Epithelial cell of esophagus (primary cell): ENCODE measurements around the gene BSPRY.
"Not testable (repeated sequence)": the region's sequence is repeated elsewhere in the genome, so short reads cannot be mapped to it uniquely, and the experiment has no call there.

ENCODE experiments used
- DNase-seq: peaks from one replicate; pipeline ENCODE4 v3.0.0; 2010; ENCODE audit warnings: low read depth
- H3K4me3 ChIP-seq: 2 replicates; pipeline ENCODE4 v1.5.1; 2011; ENCODE audit warnings: mild to moderate bottlenecking, low read length, control low read depth
- CTCF ChIP-seq: IDR thresholded peaks from 2 replicates; pipeline ENCODE4 v1.5.1; 2011; ENCODE audit warnings: low read depth, mild to moderate bottlenecking, low read length, control low read depth, inconsistent platforms; ENCODE audit not compliant: insufficient read depth; ENCODE audit errors: missing control alignments

Gene BSPRY

DNA sequence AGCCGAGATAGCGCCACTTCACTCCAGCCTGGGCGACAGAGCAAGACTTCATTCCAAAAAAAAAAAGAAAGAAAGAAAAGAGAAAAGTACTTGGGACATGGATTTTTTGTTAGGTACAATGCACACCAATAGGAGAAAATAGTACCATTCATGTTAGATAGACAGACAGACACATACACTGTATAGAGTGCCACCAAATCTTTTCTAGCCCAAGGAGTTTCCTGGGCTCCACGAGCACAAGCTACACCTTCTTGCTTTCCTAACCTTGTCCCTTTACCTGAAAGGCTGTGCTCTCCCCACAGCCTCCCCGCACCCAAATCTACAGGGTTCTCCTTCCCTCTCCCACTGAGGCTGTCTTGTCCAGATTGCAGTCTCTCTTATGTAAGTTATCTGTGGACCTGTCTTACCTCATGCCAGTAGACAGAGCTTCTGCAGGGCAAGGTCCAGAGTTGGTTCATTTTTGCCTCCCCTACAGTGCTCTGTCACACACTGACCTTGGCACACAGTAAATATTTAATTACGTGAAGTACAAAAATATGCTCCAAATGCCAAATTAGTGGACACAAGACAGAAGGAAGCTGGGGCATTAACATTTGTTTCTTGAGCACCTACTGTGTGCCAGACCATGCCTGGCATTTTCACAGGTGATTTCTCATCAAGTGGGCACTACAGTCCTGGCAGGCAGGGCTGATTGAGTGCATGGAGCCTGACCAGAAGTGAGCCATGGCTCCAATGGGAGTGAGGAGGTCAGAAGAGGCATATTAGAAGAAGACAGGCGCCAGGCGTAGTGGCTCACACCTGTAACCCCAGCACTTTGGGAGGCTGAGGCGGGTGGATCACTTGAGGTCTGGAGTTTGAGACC lies 45.9 kb downstream of the BSPRY start:
- H3K4me3 ChIP-seq, result no peak overlapping the region
- no peak for TF ChIP-seq CTCF
- no peak for DNase-seq

- no peak for TF ChIP-seq CTCF
- no peak overlapping the region for H3K4me3 ChIP-seq
- no peak for DNase-seq
Measured at GRCh38 chr9:113397203-113397631, 47.9 kb downstream of the BSPRY start.

- no peak overlapping the region for H3K4me3 ChIP-seq
- no peak for DNase-seq
- no peak for TF ChIP-seq CTCF
Measured at GRCh38 chr9:113398796-113399195, 49.5 kb downstream of the BSPRY start.

GRCh38 chr9:113399646-113400200 lies 50.4 kb downstream of the BSPRY start:
- no peak overlapping the region for H3K4me3 ChIP-seq
- no peak for TF ChIP-seq CTCF
- no peak for DNase-seq

GRCh38 chr9:113401027-113401792 lies 51.9 kb downstream of the BSPRY start, which contains the start of gene ALAD:
ALAD (minus strand) TSS chr9:113401284; CDS start chr9:113393559, 7,725 bp downstream.
- peak; percentile 82 for TF ChIP-seq CTCF
- DNase-seq, result peak; percentile 99
- H3K4me3 ChIP-seq, result peak within 1 kb of the TSS; percentile 78

GRCh38 chr9:113403646-113404045 lies 54.3 kb downstream of the BSPRY start:
- no peak for TF ChIP-seq CTCF
- no peak for DNase-seq
- no peak overlapping the region for H3K4me3 ChIP-seq

DNA sequence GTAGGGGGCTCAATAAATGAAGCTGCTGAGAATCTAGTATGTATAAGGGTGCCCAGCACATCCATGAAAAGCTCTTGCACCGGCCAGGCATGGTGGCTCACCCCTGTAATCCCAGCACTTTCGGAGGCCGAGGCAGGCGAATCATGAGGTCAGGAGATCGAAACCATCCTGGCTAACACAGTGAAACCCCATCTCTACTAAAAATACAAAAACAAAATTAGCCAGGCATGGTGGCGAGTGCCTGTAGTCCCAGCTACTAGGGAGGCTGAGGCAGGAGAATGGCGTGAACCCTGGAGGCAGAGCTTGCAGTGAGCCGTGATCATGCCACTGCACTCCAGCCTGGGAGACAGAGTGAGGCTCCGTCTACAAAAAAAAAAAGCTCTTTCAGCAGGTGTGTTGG lies 57.0 kb downstream of the BSPRY start:
- not testable (repeated sequence) for H3K4me3 ChIP-seq, DNase-seq
